SH-SY5Y (cell line): ENCODE data around the gene TNNC2.

ENCODE experiments used
- GATA2 ChIP-seq: IDR thresholded peaks from 2 replicates; pipeline ENCODE4 v1.6.1; 2011; ENCODE audit warnings: mild to moderate bottlenecking, low read depth, low read length
- GATA3 ChIP-seq: IDR thresholded peaks from 2 replicates; pipeline ENCODE4 v1.6.1; 2011; ENCODE audit warnings: low read depth, mild to moderate bottlenecking, low read length, moderate library complexity

The TNNC2 gene

DNA sequence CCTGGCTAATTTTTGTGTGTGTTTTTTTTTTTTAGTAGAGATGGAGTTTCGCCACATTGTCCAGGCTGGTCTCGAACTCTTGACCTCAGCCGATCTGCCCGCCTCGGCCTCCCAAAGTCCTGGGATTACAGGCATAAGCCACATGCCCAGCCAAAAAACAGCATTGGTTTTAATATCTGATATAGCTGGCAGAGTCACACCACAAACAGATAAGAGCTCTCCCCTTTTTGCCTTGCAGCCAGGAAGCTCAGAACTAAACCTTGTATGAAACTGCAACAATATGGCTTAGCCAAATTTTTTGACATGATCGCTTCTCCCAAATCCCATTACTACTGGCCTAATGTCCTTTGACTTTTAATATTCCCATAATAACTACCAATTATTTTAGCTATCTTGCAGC is 25.2 kb upstream of the TNNC2 start:
- no peak for TF ChIP-seq GATA2
- no peak for TF ChIP-seq GATA3

- TF ChIP-seq GATA2 (no peak), GATA3 (no peak)
These were observed 24.4 kb upstream of the TNNC2 start for GRCh38 chr20:45851501-45851900.

- no peak for TF ChIP-seq GATA3
- no peak for TF ChIP-seq GATA2
These were observed 23.8 kb upstream of the TNNC2 start for GRCh38 chr20:45850926-45851325.

- TF ChIP-seq GATA2 (no peak), GATA3 (no peak)
These were observed 23.1 kb upstream of the TNNC2 start for GRCh38 chr20:45850238-45850637.

DNA sequence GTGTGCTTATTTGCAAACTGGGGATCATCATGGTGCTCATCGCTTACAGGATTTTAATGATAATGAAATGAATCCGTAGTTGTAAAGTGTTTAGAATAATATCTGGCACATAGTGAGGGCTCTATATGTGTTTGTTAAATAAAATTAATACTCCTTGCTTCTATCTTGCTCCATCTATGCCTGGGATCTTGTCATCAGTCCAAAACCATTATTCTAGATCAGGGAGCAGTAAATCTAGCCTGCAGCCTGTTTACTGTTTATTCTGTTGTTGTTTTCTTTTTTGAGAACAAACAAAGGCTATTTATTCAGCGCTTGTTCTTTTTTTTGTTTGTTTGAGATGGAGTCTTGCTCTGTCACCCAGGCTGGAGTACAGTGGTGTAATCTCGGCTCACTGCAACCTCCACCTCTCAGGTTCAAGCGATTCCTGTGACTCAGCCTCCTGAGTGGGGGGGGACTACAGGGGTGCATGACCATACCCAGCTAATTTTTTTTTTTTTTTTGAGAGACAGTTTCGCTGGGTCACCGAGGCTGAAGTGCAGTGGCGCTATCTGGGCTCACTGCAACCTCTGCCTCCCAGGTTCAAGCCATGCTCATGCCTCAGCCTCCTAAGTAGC is 22.0 kb upstream of the TNNC2 start:
- no peak for TF ChIP-seq GATA3
- no peak for TF ChIP-seq GATA2

DNA sequence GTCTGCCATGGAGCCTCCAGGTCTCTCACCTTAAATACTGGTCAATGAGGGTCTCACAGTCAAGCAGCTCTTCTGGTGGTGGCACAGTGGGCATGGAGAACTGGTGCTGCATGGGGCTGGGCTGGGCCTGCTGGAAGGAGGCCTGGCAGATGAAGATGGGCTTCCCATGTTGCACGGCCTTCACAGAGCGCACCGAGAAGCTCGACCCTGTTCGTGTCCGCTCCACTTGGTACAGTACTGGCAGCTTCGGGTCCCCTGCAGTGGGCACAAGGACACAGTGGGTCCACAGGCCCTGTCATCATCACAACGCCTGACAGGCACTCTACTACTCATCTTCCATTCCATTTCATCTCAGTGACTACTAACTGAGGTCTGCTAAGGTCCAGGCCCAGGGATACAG is 21.3 kb upstream of the TNNC2 start:
- TF ChIP-seq GATA3 (no peak), GATA2 (no peak)

- TF ChIP-seq GATA2 (no peak), GATA3 (no peak)
These were observed 18.3 kb upstream of the TNNC2 start for GRCh38 chr20:45845452-45845851.

GRCh38 chr20:45843506-45843905 is 16.4 kb upstream of the TNNC2 start:
- no peak for TF ChIP-seq GATA3
- no peak for TF ChIP-seq GATA2

GRCh38 chr20:45842169-45842812 is 15.2 kb upstream of the TNNC2 start:
- TF ChIP-seq GATA2 (no peak), GATA3 (no peak)

DNA sequence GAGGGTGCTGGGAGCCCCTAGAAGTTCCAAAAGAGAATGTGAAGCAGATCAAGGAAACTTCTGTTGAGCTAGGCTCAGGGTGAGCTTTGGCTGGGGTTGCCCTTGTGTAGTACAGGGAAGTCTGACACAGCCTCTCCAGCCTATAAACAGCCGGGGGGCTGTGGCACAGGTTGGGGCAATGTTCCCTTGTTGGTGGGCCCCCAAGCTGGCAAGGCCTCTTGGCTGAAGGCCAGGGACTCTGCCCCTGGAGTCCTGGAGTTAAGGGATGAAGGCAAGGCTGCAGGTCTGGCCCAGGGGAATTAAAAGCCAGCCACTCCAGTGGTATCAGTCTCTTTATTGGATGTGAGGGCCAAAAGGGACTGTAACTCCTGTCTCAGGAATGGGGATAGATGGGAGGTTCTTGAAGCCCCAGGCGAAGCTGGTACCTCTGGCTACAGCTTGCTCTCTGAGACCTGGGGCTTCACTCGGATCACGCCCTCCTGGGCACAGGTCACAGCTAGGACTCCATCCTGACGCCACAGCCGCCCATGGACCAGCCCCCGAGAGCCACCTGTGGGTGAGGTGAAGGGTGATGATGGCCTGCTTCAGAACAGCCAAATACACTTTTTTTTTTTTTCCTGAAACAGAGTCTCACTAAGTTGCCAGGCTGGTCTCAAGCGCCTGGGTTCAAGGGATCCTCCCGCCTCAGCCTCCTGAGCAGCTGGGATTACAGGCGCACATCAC is 14.5 kb upstream of the TNNC2 start:
- TF ChIP-seq GATA3 (no peak), GATA2 (no peak)

DNA sequence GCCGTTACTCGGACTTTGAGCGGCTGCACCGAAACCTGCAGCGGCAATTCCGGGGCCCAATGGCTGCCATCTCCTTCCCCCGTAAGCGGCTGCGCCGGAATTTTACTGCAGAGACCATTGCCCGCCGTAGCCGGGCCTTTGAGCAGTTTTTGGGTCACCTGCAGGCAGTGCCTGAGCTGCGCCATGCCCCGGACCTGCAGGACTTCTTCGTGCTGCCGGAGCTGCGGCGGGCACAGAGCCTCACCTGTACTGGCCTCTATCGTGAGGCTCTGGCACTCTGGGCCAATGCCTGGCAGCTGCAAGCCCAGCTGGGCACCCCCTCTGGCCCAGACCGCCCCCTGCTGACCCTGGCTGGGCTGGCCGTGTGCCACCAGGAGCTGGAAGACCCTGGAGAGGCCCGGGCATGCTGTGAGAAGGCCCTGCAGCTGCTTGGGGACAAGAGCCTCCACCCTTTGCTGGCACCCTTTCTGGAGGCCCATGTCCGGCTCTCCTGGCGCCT is 13.6 kb upstream of the TNNC2 start:
- no peak for TF ChIP-seq GATA3
- no peak for TF ChIP-seq GATA2

GRCh38 chr20:45836841-45837240 is 9.7 kb upstream of the TNNC2 start:
- TF ChIP-seq GATA3, result no peak
- TF ChIP-seq GATA2, result peak; percentile 52

GRCh38 chr20:45835825-45836224 is 8.7 kb upstream of the TNNC2 start:
- no peak for TF ChIP-seq GATA2
- no peak for TF ChIP-seq GATA3

GRCh38 chr20:45835329-45835765 is 8.2 kb upstream of the TNNC2 start:
- TF ChIP-seq GATA2, result no peak
- no peak for TF ChIP-seq GATA3

GRCh38 chr20:45834797-45835161 is 7.7 kb upstream of the TNNC2 start:
- TF ChIP-seq GATA3 (no peak), GATA2 (no peak)

DNA sequence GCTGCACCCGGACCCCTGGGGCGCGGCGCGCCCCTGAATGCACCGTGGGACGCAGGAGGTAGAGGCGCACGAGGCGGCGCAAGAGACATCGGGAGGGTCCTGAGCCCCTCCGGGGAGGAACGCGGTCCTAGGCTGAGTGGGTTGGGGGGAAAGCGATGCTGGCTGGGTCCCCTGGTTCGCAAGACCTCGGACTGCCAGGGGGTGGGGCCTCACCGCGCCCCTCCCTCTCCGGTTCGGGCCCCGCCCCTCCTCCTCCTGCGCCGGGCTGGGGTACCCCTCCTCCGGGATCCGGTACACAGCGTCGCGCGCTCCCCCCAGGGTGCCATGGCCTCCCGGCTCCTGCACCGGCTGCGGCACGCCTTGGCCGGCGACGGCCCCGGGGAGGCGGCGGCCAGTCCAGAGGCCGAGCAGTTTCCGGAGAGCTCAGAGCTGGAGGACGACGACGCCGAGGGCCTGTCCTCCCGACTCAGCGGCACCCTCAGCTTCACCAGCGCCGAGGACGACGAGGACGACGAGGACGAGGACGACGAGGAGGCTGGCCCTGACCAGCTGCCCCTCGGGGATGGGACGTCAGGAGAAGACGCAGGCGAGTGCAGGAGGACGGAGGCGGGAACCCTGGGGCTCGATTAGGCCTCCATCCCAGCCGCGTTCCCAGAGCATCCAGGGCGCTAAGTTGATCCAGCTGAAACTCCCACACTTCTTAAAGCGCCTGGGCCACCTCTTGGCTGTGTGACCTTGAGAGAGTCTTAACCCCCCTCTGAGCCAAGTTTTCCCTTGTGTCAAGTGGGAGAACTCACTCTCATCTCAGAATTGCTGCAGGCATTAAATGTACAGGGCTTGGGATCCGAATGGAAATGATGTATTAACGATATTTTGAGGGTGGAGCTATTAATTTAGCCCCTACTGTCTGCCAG is 7.0 kb upstream of the TNNC2 start:
- peak; percentile 29; the same call in 1 of the 2 replicates for TF ChIP-seq GATA2
- no peak for TF ChIP-seq GATA3
